K562 (cell line): ENCODE data around the gene FOXN1. TPM values are rescaled to one million over a fixed set of nuclear protein-coding genes. Genes with fewer than 3 reads are reported as not detected.

Experiments used
- CREBBP ChIP-seq: IDR thresholded peaks from one replicate; pipeline ENCODE4 v1.6.1; 2012; ENCODE audit warnings: low read depth, mild to moderate bottlenecking, control low read depth, inconsistent platforms, low read length
- FOS ChIP-seq: IDR thresholded peaks from 3 replicates; pipeline ENCODE4 v1.6.1; 2011; ENCODE audit not compliant: insufficient read length; ENCODE audit errors: extremely low read depth
- FOXA1 ChIP-seq: fragments of 450-650 bp; IDR thresholded peaks from 2 replicates; pipeline ENCODE4 v1.6.1; 2016; ENCODE audit warnings: mild to moderate bottlenecking, borderline replicate concordance
- FOXJ3 ChIP-seq: sonication (generic); formaldehyde crosslinking; IDR thresholded peaks from 2 replicates; pipeline ENCODE4 v1.4.0; 2020; ENCODE audit warnings: mild to moderate bottlenecking, missing genetic modification reagents
- PML ChIP-seq: IDR thresholded peaks from 2 replicates; pipeline ENCODE4 v1.6.1; 2012; ENCODE audit warnings: low read length, inconsistent platforms
- POLR2A ChIP-seq: fragments of 450-650 bp; conservative IDR thresholded peaks from 2 replicates; pipeline ENCODE4 v1.6.1; 2016
- POLR2B ChIP-seq: fragments of 450-650 bp; IDR thresholded peaks from 2 replicates; pipeline ENCODE4 v1.6.1; 2018; ENCODE audit warnings: low read depth; ENCODE audit not compliant: partially characterized antibody
- RB1 ChIP-seq: fragments of 450-650 bp; IDR thresholded peaks from 2 replicates; pipeline ENCODE4 v1.6.1; 2017; ENCODE audit warnings: low read depth, mild to moderate bottlenecking
- REST ChIP-seq, 2 experiments: fragments of 450-650 bp; formaldehyde crosslinking in 1 of 2; IDR thresholded peaks; 2 replicates each; pipeline versions ENCODE4 v1.4.0 to v1.6.1; 2014 to 2020; ENCODE audit warnings: mild to moderate bottlenecking in 2 of 2, borderline replicate concordance in 1 of 2, low read depth in 1 of 2
- SAP30 ChIP-seq: fragments of 200-600 bp; sonication (generic); IDR thresholded peaks from 2 replicates; pipeline ENCODE4 v1.6.1; 2012; ENCODE audit warnings: borderline replicate concordance, low read depth, mild to moderate bottlenecking, moderate library complexity, low read length, control low read depth, inconsistent platforms; ENCODE audit not compliant: insufficient read depth, poor library complexity, severe bottlenecking
- SRF ChIP-seq, 2 experiments: fragments of 250-450, 450-650 bp in 1 of 2; sonication (Bioruptor Pico) in 1 of 2; sonication (generic) in 1 of 2; formaldehyde crosslinking; IDR thresholded peaks; 2 replicates each; pipeline versions ENCODE4 v1.5.0 to v1.5.1; 2020 to 2022; ENCODE audit warnings: mild to moderate bottlenecking in 1 of 2, missing genetic modification reagents in 1 of 2
- ZBTB11 ChIP-seq, 3 experiments: fragments of 200-800 bp in 1 of 3; fragments of 250-450 bp in 1 of 3; fragments of 450-650 bp in 1 of 3; sonication (Bioruptor Pico) in 1 of 3; sonication (Bioruptor generic) in 1 of 3; formaldehyde crosslinking in 1 of 3; IDR thresholded peaks; 2 replicates each; pipeline versions ENCODE4 v1.6.1 to v1.8.0; 2016 to 2022; ENCODE audit warnings: mild to moderate bottlenecking in 2 of 3, missing genetic modification characterization in 2 of 3, missing compliant biosample characterization in 1 of 3, moderate library complexity in 1 of 3
- ZFP30 ChIP-seq: fragments of 250-450 bp; sonication (Bioruptor Pico); IDR thresholded peaks from 2 replicates; pipeline ENCODE4 v1.8.0; 2022; ENCODE audit warnings: moderate library complexity, mild to moderate bottlenecking, inconsistent platforms, borderline replicate concordance
- ZFX ChIP-seq: sonication (generic); formaldehyde crosslinking; IDR thresholded peaks from 2 replicates; pipeline ENCODE4 v1.8.0; 2022; ENCODE audit warnings: mild to moderate bottlenecking, missing genetic modification reagents, moderate library complexity
- ZNF589 ChIP-seq: fragments of 200-800 bp; sonication (Bioruptor generic); IDR thresholded peaks from 2 replicates; pipeline ENCODE4 v1.6.1; 2016; ENCODE audit warnings: low read depth, missing genetic modification characterization, missing compliant biosample characterization
- polyA plus RNA-seq, 8 experiments: library from polyadenylated mRNA; depleted of rRNA in 4 of 8; stranded (reverse) in 5 of 8; unstranded in 3 of 8; fragments of >200 nt; fragmentation: Nextera tagmentation in 2 of 8; fragmentation: Illumina TruSeq in 1 of 8; extraction: Ambion mirVana in 2 of 8; extraction: Trizol in 1 of 8; gene quantifications; 2 replicates each; pipeline versions ENCODE4 v1.2.1 to v1.2.3, GENCODE V29; 2011 to 2014; ENCODE audit warnings: inconsistent platforms in 1 of 8, missing spikeins in 1 of 8
- total RNA-seq, 7 experiments: library from RNA; depleted of rRNA in 6 of 7; stranded (reverse); fragments of >200 nt in 6 of 7; fragmentation: Illumina TruSeq in 2 of 7; extraction: Trizol in 2 of 7; gene quantifications; 2 replicates each; pipeline versions ENCODE4 v1.2.1 to v1.2.3, GENCODE V29; 2011 to 2021; ENCODE audit warnings: low replicate concordance in 1 of 7

FOXN1 gene
- total and polyA plus RNA-seq, 9 of the 15 experiments (the other 6 are each of a cell fraction or from before 2014, with no cell fraction given), result not detected

- TF ChIP-seq ZBTB11 (CRISPR knock-in tag; IDR thresholded peaks at IDR 0.05), result no peak
- no peak for TF ChIP-seq ZFP30
- TF ChIP-seq CREBBP, result no peak
- peak; percentile 66 for TF ChIP-seq POLR2A
- TF ChIP-seq PML, result no peak
- no peak for TF ChIP-seq FOXJ3 (CRISPR knock-in tag)
- TF ChIP-seq FOXA1, result no peak
- peak; percentile 67 for TF ChIP-seq SAP30
- no peak for TF ChIP-seq FOS
- peak in 1 of 2 experiments; percentile 49; a peak in 1 of 4 replicates for TF ChIP-seq SRF (CRISPR knock-in tag; IDR thresholded peaks at IDR 0.05)
- TF ChIP-seq ZFX, result peak; percentile 83
- peak; percentile 86 for TF ChIP-seq REST (IDR thresholded peaks at IDR 0.05; ENCODE audit: borderline replicate concordance)
- TF ChIP-seq REST (CRISPR knock-in tag; IDR thresholded peaks at IDR 0.05; ENCODE audit: low read depth), result 0 out of 2 replicates have a peak, but pooled peaks have one; percentile 23
- TF ChIP-seq POLR2B, result peak; percentile 56
- TF ChIP-seq RB1, result 0 out of 2 replicates have a peak, but pooled peaks have one; percentile 54
- TF ChIP-seq ZNF589 (CRISPR knock-in tag), result no peak
These were observed 46.2 kb downstream of the FOXN1 start, which contains the start of gene UNC119 (continued) for GRCh38 chr17:28552176-28552999.
